ENCODE measurements around the gene PPM1M.

PPM1M gene

DNA sequence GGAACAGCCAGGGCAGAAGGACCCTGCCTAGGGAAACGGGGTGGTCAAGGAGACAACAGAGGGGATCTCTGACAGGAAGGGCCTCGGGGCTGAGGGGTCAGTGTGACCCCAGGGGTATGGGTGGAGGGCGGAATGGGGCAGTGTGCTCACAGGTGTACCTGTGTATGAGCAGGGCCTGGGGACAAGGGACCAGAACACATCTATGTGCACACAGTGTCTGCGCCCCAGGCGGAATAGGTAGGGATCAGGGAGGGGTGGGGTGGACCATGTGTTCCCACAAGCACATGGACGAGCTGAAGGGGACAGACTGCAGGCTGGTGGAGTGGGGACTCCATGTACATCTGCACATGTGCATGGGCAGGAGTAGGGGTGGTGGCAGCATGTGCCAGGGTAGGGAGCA is 15.1 kb upstream of the PPM1M start:
- no peak for DNase-seq (ENCODE audit: low read depth in 2 of 2)

GRCh38 chr3:52230889-52231499 is 14.6 kb upstream of the PPM1M start:
- no peak for DNase-seq (ENCODE audit: low read depth in 2 of 2)

- peak; percentile 68 to 77 for DNase-seq (ENCODE audit: low read depth in 2 of 2)
Measured at GRCh38 chr3:52231502-52232278, 13.9 kb upstream of the PPM1M start.

DNA sequence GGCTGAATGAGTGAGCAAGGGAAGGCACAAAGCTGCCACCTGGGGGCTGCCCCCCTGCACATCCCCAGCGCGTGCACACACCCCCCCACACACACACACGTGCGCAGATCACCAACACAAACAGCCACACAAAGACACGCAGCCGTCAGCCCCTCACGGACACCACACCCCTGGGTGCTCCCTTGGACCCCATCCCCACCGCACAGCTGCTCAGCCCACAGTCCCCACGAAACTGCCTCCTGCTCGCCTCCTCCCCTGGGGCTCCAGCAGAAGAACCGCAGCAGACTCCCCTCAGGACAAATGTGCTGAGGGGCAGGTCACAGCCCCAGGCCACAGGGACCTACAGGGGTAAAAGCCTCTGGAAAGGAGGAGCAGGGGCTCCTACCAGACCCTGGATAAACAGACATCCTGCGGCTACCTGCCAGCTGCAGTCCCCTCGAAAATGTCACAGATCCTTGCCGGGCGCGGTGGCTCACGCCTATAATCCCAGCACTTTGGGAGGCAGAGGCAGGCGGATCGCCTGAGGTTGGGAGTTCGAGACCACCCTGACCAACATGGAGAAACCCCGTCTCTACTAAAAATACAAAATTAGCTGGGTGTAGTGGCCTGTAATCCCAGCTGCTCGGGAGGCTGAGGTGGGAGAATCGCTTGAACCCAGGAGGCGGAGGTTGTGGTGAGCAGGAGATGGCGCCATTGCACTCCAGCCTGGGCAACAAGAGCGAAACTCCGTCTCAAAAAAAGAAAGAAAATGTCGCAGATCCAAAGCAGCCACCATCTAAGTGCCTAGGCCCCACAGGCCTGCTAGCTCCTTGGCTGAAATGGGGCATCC is 13.1 kb upstream of the PPM1M start:
- no peak for DNase-seq (ENCODE audit: low read depth in 2 of 2)

DNA sequence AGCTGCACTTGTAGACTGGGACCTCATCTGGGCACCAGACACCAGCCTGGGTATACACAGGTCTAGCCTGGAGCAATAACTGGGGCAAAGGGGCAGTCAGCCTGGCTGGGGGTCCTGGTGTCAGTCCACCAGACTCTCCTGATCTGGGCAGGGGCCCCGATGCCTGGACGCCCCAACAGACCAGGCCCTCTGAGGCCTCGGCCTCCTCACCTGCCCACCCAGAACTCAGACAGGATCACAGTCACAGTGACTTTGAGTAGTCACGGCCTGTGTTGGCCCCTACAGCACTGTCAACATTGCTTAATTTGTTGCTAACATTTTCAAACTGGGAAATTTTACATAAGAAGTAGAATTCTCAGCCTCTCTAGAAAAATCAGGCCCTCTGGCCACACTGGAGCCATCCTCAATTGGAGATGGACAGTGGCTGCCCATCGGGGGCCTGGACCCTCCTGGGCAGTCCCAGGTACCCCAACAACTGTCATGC is 12.4 kb upstream of the PPM1M start:
- no peak for DNase-seq (ENCODE audit: low read depth in 2 of 2)

DNA sequence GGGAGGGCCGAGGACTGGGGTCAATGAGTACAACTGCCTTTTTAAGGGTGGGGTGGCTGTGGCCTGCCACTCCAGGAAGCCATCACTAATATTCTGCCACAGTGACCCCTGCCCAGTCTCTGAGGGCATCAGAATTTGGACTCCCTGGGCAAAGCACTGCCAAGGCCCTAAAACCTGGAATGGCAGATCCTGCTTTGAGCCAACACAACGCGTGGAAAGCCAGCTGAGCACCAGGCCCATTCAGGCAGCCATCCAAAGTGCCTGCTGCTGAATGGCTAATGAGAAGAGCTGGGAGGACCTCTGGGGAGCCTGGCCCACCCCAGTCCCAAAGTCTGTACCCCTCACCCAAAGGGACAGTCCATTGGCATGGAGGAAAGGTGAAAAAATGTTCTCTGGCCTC is 11.6 kb upstream of the PPM1M start:
- no peak for DNase-seq (ENCODE audit: low read depth in 2 of 2)

- DNase-seq (ENCODE audit: low read depth in 2 of 2) = no peak
Measured at GRCh38 chr3:52234516-52235447, 10.8 kb upstream of the PPM1M start.

DNA sequence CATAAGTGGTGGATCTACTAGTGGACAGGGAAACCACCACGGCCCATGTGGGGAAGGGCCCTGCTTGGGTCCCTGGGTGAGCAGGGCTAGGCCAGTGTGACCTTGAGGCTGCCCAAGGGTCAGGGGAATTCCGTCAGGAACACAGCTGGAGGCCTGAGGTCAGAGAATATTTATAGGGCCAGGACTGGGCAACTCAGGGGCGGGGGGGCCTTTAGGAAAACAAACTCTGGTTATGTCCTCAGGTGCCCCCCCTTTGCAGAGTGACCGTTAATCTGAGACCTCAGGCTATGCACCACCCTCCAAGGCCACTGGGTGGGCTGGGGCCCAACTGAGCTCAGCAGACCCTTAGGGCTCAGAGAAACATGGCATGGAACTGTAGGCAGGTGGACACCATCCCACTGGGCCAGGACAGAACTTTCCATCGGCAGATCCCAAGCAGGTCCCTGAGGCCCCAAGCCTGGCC is 9.1 kb upstream of the PPM1M start:
- no peak for DNase-seq (ENCODE audit: low read depth in 2 of 2)

DNA sequence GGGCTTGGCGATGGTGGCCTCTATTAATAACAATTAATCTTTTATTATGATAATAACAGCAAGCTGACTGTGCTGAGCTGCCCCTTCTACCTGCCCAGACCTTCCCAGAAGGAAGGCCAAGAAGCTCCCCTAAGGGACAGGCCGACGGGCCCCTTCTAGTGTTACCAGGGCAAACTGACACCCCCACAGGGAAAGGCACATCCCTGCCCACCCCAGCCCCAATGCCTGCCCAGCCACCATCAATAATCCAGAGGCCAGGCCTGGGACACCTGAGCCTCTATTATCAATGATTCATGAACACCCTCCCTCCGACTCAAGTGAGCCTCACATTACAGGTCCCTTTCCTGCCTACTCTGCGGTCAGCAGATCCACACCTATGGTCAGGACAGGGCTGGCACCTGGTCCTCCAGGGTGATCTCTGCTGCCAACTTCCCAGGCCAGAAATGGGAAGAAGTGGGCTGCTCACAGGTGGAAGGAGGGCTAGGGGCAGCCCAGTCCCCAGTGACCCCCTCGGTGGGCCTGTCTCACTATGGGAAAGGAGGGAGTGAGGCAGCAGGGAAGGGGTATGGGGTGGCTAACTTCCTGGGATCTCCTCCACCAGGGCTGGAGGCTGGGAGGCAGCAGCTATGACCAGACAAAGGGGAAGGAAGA is 8.4 kb upstream of the PPM1M start:
- DNase-seq (ENCODE audit: low read depth in 2 of 2) = no peak

DNA sequence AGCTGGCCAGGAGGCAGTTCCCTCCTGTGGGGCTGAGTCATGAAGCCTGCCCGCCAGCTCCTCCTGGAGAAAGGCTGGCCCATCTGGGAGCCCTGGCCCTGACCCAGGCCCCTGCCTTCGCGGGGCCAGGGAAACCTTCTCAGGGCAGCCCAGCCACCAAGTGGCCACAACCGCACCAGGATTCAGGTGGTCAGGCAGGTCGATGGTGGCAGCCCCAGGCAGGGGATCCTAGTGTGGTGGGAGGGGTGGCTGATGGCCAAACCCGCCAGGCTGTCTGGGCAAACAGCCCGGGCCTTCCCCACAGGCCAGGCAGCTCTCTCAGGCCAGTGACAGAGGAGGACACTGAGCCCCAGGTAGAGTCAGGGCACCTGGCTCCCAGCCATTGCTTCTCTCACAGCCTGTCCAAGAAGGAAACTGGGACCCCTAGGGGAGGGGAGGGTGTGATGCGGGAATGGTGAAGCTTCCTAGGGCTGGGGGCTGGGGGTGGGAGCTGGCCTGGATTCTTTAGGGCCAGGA is 7.8 kb upstream of the PPM1M start:
- DNase-seq (ENCODE audit: low read depth in 2 of 2) = no peak

- no peak for DNase-seq (ENCODE audit: low read depth in 2 of 2)
Measured at GRCh38 chr3:52238193-52238760, 7.3 kb upstream of the PPM1M start.

DNA sequence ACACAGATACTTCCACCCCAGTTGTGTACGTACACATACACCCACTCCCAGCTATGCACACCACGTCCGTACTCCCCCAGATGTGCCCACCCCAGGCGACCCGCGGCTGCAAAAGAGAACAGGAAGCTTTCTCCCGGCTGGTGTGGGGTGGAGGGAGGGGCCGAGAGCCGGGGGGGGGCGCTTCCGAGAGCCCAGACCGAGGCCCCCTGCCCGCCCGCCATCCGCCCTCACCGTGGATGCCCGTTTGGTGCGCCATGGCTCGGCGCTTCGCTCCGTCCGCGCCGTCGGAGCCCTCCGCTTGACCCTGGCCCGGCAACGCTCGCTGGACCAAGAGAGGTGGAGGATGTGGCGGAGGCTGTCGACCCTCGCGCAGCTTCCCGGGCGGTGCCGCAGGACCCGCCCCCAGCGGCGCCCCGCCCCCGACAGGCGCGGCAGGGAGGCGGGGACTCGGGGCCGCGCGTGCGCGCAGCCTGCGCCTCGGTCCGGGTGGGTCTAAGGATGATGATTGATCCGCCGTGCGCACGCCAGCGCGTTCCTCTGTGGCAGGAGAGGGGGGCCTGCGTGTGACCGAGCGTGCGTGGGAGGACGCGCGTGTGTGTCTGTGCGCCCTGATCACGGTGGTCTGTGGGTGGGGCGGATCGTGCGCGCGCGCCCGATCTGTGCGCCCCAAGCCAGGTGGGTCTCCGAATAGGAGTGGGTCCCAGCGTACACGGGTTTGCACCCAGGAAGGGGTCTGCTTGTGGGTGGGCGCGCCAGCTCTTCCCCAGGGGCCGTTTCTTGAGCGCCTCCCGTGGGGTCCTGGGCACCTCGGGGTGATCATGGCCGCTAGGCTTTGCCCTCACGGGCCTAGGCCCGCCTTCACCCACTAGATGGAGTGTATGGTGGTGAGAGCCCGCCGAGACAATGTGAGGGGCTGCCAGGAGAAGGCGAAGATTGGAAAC is 6.5 kb upstream of the PPM1M start, which contains the start of gene TWF2:
TWF2 (minus strand) TSS at position 398 of the 941 bp plus-strand sequence; CDS start at position 256, 142 bp downstream.
- peak; percentile 80 to 86 for DNase-seq (ENCODE audit: low read depth in 2 of 2)

- DNase-seq (ENCODE audit: low read depth in 2 of 2) = no peak
Measured at GRCh38 chr3:52240059-52240885, 5.3 kb upstream of the PPM1M start.

DNA sequence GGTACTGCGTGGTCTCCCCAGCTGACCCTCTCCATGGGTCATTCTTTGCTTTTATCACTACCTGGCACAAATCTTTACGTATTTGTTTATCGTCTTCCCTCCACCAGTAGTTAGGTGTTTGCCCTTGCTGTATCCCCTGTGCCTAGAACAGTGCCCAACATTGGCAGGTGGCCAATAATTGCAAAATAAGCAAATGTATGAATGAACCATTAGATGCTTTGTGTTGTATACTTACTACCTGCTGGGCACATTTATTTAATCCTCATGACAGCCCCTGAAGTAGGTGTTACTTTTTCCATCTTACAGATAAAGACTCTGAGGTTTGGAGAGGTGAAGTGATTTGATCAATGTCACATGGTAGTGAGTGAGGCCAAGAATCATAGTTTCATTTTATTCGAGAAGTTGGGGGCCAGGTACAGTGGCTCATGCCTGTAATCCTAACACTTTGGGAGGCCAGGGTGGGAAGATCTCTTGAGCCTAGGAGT is 4.6 kb upstream of the PPM1M start:
- DNase-seq (ENCODE audit: low read depth in 2 of 2) = no peak

GRCh38 chr3:52242039-52242438 is 3.5 kb upstream of the PPM1M start:
- DNase-seq (ENCODE audit: low read depth in 2 of 2) = no peak

DNA sequence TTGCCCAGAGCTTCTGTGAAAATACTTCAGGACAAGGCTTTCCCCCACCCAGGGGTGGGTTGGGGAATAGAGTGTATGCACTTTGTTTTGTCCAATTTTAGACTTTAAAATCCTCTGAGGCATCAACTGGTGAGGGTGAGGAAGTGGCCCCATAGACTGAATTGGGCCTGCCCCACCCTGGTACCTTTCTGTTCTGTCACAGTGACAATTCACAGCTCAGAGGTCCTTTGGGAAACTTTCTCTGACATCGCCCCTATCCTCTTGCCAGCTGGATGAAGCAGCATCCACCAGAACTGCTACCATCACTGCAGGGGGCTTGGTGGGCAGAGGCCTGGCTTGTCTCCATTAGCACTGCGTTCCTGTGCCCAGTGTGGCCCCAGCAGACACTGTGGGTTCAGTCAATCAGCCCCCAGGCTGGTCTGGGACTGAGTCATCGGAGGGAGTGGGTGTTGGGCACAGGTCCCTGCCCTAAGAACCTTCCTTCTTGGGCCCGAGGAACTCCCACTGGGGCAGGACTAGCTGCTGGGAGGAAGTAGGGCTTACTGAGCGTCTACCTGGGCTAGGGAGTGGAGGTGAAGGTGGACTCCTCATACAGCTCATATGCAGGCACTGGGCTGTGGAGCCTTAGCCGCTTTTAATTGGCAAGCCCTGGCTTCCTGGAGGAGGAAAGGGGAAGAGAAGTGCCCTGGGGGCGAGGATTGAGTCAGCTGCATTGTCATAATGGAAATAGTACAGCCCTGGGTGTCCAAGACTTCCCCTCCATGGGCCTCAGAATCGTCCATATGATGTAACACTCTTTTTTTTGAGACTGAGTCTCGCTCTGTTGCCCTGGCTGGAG is 1.5 kb upstream of the PPM1M start:
- no peak for DNase-seq (ENCODE audit: low read depth in 2 of 2)

DNA sequence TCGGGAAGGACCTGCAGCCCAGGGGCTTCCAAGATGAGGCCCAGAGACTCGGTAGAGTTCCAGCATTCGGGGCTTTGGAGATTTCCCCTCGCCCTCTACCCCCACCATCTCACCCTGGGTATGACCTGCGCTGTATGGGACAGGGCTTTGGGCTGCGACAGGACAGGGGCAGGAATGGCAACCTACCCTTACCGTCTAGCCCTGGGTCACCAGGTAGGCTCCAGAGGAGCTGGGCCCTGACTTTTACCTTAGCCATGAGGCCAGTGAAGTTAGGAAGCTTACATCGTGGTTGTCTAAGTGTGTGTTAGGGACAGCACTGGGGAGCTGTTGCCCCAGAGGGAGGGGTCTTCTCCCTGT is 683 bp downstream of the PPM1M start:
- DNase-seq (ENCODE audit: low read depth in 2 of 2) = no peak

Measured in activated CD8-positive, alpha-beta memory T cell treated with anti-CD3 and anti-CD28 coated beads for 4 hours (primary cell).